GM19025 (cell line): ENCODE data around the gene POFUT2.

Source experiments
- ATAC-seq: cut with Tn5 transposase; IDR thresholded peaks from one replicate; pipeline ENCODE4 v1.9.1; 2021; ENCODE audit warnings: mild to moderate bottlenecking, low read depth, moderate library complexity; ENCODE audit not compliant: unreplicated experiment

POFUT2 gene

DNA sequence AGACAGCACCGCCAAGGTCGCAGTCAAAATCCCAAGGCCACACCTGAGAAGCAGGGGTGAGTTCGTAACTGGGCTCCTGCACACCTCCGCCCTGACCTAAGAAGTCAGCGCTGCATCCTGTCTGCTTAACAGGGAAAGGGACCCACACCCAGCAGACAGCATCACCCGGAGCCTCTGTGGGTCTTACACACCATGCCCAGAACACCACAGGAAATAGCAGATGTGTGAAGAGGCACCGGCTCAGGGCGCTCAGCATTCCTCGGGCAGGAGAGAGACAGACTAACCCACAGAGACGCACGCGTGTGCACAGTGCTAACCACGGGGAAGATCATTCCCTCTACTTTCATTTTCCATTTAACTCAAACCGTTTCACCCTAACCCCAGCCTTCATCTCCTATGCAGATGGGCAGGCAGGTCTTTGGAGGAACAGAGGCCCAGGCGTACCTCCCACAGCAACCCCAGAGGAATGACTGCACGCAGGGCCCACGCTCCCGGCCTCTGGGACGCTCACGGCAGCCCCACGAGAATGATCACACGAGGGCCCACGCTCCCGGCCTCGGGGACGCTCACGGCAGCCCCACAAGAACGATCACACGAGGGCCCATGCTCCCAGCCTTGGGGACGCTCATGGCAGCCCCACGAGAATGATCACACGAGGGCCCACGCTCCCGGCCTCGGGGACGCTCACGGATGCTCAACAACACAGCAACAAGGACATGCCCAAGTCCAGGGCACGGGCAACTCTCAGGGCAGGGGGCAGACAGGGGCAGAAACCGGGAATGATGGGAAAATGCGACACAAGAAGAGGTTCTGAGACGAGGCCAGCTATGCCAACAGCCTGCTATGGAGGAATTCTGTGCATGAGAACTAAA, 20.9 kb downstream of the POFUT2 start:
- ATAC-seq, result no peak

DNA sequence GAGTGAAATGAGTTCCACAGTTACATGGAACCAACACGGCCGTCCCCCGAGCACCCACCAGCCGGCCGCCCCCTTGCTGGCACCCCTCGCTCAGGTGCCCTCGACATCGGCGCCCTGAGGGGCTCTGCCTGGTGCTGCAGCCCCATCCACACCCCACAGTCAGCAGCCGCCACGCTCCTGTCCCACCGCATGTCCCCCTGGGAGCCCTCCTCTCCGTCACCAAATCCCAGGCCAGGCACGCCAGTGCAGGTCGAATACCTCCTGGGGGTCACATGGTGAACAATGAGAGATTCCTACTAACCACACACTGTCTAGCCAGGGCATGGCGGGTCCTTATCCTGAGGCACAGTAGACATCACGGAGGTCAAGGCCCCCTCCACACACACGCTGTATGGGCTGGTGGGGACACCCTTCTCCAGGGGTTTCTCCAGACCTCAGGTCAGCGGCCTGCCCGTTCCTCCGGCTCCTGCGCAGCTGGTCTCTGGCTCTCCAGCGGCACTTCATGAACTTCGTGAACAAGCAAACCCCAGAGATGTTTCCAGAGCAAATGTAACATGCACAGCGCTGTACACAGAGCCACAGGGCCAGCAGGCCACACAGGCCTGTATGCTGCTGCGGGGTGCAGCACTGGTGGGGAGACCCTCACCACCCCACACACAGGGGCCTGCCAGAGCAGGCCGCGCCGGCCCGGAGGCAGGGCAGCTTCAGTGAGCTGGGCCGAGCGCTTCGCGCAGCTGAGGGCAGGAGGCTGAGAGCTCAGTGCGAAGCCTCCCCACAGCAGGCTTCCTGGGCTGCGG, 21.8 kb downstream of the POFUT2 start:
- ATAC-seq, result no peak

DNA sequence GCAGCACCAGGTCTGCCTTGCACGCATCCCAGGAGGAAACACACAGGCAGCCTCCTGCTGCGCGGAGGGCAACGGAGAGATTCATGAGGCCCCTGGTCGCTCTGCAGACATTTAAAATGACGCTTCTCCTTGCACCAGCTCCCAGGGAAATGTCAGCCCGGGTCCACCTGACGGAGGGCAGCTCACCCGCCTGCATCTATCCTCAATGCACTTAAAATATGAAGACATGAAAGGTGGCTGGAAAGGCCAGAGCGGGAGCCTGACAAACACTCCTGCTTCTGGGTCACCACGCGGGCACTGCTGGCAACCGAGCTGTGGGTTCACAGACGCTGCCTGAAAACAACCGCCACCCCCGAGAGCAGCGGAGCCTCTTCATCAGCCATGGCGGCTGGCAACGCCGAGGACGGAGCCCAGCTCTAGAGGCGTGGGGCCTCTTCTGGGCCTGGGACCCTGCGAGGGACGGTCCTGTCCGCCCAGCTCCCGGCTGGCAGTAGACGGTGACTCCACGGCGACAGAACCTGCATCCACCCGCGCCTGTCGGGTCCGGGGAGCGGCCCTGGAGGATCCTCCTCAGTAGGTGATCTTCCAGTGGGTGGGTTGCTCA, 22.7 kb downstream of the POFUT2 start:
- ATAC-seq, result no peak

GRCh38 chr21:45264146-45264911, 23.4 kb downstream of the POFUT2 start:
- no peak for ATAC-seq

DNA sequence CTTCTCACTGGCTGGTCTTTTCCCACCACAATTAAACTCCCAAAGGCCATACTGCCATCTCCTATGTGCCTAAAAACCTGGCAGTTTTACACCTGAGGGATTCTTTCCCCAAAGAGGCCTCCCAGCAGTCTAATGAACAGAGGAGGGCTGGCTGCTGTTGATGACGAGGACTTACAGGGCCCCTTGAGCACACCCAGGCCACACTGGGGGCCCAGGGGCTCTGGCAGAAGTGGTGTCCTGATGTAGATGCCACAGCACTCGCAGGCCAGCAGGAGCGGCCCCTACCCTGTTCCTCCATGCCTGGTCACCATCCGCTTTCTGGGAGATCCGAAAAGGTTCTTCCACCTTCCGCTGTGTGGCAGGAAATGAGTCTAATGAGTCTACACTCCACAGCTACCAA, 24.2 kb downstream of the POFUT2 start:
- ATAC-seq, result no peak

- ATAC-seq, result no peak
Measured at GRCh38 chr21:45262616-45263015, 25.1 kb downstream of the POFUT2 start.

GRCh38 chr21:45262041-45262581, 25.6 kb downstream of the POFUT2 start:
- no peak for ATAC-seq

- ATAC-seq, result no peak
Measured at GRCh38 chr21:45261093-45261492, 26.6 kb downstream of the POFUT2 start.

DNA sequence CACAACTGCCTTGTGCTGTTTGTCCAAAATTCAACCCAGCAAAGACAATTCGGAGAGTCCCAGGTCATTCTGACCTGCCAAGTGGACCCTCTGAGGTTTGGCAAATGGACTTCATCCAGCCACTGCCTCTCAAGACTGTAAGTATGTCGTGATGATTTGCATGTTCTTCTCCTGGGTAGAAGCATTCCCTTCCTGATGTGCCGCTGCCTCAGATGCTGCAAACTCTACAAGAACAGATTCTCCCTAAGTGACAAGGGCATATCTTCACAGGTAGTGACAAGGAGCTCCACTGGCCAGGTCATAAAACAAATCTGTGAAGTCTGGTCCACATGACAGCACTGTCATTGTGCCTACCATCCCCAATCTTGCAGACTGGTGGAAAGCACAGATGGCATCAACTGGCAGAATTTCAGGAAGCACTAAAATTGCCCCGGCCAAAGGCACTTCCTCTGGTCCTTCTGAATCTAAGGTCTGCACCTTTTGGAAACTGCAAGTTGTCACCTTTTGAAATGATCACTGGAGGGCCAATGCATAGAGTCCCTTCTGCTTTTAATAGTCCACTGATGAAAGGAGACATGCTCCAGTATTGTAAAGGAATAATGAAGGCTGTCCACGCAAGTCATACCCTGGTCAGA, 27.4 kb downstream of the POFUT2 start:
- ATAC-seq, result no peak

DNA sequence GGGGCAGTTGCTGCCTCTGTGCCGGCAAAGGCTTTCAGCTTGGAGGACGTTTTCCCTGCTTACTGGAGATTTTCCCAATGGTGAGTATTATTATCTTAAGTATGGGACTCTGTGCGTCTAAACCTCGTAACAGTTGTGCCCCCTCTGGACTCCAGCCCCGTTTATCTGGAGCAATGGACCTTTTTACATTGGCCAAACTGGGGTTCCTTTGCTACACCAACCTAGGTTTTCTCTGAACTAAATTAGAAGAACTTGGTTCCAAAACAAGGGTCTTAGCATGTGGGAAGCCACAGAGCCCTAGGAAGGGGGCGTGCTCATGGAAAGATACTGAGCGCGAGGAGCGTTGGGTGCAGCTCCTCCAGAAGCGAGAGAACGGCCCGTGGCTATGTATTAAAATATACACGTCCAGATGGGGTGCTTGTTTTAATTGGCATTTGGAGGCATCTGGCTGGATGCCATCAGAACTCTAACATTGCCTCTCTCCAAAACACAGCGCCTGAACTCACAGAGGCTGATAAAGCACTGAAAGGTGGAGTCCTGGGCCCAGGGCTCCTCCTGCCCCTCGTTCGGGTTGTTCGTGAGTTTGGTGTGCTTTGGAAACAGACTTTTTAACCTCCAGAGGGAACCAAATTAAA, 28.4 kb downstream of the POFUT2 start:
- ATAC-seq, result no peak

DNA sequence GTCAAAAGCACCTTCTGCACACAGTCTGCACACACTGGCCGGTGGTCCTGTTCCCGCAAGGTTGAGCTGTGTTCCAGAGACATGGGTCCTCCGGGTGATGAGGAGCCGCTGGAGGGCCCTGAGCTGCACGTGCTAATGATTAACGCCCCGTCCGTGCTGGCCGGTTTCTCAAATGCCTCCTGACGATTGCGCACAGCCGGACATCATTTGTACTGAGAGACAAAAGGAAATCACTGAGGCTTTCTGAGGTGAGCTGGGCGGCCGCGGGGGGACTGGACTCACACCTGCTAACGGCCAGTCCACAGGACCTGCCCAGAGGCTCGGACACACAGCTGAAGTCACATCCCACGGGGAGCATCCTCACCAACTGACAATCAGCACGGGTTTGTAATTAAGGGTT, 29.2 kb downstream of the POFUT2 start:
- no peak for ATAC-seq

DNA sequence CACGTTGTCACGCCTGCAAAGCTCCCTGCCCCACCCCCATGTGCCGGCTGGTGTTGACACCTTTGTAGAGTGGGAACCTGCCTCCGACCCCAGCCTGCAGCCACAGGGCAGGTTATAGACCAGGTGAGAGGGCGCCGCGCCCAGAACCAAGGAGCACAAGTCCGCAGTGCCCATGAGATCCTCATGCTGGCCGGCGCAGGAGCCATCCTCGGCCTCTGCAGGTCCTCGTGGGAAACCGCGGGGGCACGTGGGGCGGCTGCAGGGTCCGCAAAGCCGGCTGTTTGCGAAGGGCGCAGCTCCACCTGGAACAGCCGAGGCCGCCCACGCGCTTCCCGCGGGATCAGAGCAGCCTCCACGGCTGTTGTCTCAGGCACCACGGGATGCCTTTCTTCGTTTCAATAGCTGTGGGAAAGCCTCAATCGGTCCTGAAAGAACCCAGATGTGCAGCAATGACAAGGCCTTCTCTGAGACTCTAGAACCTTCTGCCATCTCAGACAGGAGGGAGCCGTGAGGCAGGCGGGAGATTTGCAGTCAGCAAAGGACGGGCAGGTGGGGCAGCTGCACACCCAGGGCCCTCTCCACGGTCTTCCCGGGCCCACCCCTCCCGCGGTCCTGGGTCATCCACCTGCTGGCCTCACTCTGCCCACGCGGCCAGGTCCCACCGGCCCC, 29.9 kb downstream of the POFUT2 start:
- ATAC-seq, result no peak

DNA sequence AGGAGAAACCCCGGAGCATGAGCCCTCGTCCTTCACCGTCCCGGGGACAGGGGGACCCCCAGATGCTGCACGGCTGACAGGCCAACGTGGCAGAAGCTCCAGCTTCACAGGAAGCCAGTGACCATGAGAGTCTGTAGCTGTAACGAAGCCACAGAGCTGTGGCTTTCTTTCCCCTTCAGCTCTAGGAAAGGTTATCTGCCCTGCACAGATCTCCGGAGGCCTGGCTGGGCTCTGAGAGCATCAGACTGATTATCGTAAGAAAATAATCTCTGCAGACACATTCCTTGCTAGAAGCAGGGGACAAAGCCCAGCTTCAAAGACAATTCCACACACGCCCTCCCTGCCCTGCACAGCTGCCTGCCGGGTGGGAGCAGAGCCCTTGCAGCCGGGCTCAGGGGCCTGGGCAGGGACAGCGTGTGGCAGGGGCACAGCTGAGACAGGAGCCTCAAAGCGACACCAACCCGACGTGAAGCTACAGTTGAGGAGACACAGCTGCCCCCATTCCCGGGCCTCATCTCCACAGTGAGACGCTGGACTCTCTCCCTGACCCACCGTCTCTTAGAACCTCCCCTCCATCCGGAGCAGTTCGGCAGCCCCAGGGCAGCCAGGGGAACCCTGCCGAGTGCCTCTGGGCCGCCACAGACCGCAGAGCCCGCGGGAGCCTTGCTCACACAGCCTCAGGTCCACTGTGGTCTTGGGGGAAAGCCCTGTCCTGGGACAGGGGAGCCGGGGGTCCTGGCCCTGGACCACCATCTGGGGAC, 30.6 kb downstream of the POFUT2 start:
- no peak for ATAC-seq

DNA sequence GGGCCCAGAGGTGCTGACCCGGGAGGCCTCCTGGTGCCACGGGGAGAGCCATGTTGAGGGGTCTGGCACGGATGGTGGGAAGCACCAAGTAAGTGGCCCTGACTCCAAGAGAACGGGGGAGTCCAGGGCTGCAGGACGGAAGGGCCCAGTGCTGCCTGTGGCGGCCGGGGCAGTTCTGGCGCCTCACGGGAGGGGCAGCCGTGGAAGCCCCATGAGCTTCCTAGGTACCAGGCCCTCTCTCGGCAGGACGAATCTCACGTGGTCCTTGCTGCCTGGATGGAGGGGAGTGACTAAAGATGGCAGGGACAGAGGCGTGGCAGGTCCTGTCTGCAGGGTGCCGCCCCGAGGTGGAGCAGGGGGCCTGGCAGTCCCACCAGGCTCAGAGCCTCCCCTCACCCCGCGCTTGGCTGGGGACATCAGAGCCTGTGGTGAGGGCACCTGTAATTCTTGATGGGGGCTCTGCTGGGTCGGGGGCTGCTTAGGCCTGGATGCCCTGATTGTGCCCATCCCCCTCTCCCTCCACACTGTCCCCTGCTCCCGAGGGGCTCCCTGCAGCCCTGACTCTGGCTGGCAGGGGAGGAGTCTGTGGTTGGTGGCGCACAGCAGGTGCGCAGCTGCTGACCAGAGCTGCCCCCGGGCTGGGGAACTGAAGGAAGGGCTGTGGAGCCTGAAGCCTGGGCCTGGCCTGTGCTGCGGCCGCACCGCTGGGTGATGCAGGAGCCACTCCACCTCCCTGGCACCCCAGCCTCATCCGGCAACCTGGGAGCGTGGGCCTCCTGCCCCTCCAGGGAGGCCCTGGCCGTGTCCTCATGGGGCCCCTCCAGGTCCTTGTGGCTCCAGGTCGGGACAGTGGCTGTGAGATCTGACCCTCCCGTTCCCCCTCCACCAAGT, 31.4 kb downstream of the POFUT2 start:
- no peak for ATAC-seq

GRCh38 chr21:45255381-45256020, 32.2 kb downstream of the POFUT2 start:
- ATAC-seq, result no peak

DNA sequence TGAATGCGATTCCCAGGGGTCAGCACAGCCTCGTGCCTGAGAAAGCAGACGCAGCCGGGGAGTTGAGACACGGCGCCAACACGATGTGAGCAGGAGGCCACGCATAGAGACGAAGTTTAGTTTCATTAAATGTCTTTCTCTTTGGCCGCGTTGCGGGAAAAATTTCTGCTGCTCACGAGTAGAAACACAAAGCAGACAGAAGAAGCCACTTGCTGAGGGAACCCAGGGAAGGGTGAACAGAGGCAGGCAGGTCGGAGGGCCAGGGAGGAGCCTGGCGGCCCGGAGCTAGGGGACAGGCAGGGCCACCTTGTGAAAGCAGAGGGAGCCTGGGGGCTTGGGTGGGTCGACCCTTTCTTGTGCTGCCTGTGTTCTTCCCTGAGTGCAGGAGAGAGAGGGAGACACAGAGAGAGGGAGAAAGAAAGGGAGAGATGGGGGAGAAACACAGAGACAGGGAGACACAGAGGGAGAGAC, 33.2 kb downstream of the POFUT2 start:
- no peak for ATAC-seq
